ENCODE results near the gene IQSEC2. TPM values are rescaled to one million over a fixed set of nuclear protein-coding genes. Genes with fewer than 3 reads are reported as not detected.

IQSEC2 gene
- total RNA-seq, 4 donors from 2014 or later, result 12.0 to 24.8 (median 20.0) TPM

Small RNAs within 50 kb of the gene (small RNA-seq; reads per million reads assigned to genes)
- gene RF00019, result 0 reads per million in 3 donors

Other genes with a start within 250 kb of the IQSEC2 start
- 1 to 10 TPM in 1 of 4 donors, under 1 TPM in 3; 0.83 to 2.8 (median 0.90) TPM for gene GPR173, start 232.8 kb downstream of the IQSEC2 start, total RNA-seq
- 10 to 100 TPM; 65.9 to 98.8 (median 92.2) TPM for gene TSPYL2, start 199.2 kb downstream of the IQSEC2 start, total RNA-seq
- 10 to 100 TPM in 3 of 4 donors, 1 to 10 TPM in 1; 8.3 to 17.4 (median 14.2) TPM for gene KANTR, start 187.4 kb downstream of the IQSEC2 start, total RNA-seq
- 100 to 1,000 TPM in 2 of 4 donors, 10 to 100 TPM in 2; 64.8 to 128 (median 85.2) TPM for gene KDM5C, start 56.4 kb downstream of the IQSEC2 start, total RNA-seq
- gene SMC1A, start 141.1 kb upstream of the IQSEC2 start, total RNA-seq, result 10 to 100 TPM; 32.8 to 52.0 (median 36.5) TPM
- 1 to 10 TPM in 1 of 4 donors, under 1 TPM in 3; 0.40 to 1.7 (median 0.62) TPM for gene RIBC1, start 141.3 kb upstream of the IQSEC2 start, total RNA-seq
- gene HSD17B10, start 152.8 kb upstream of the IQSEC2 start, total RNA-seq, result 100 to 1,000 TPM in 2 of 4 donors, 10 to 100 TPM in 2; 72.7 to 105 (median 94.3) TPM

Measured in esophagus muscularis mucosa (tissue), 4 donors.